ENCODE results near the gene CCDC141. TPM values are rescaled to one million over a fixed set of nuclear protein-coding genes. Genes with fewer than 3 reads are reported as not detected.

The CCDC141 gene
- total and polyA plus RNA-seq, 8 donors = 0.66 to 11.3 (median 5.4) TPM

- no peak for TF ChIP-seq CTCF (IDR thresholded peaks at IDR 0.05)
- no peak for ATAC-seq
- Histone ChIP-seq H3K4me3 (no peak overlapping the region), H3K9me3 (no peaks in the 10 kb centered on the region), H3K27me3 (no peaks in the 10 kb centered on the region), H3K4me1 (no peaks in the 10 kb centered on the region), H3K36me3 (no peaks in the 10 kb centered on the region), H3K27ac (no peak overlapping the region)
- FAIRE-seq = no peak
- WGBS, 2 donors = 64 to 75% methylated on average over 3 of the region's 3 CpGs
- intact Hi-C loops (cut with DNase I) = no loop called here
- no peak for DNase-seq
Measured at GRCh38 chr2:178946494-178946893, 103.4 kb downstream of the CCDC141 start.

- H3K27me3 ChIP-seq = no peaks in the 10 kb centered on the region
- H3K9me3 ChIP-seq = no peaks in the 10 kb centered on the region
- no peaks in the 10 kb centered on the region for H3K36me3 ChIP-seq
- H3K4me1 ChIP-seq = no peaks in the 10 kb centered on the region
- 74 to 84% methylated on average over 1 of the region's 1 CpG for WGBS, 2 donors
- DNase-seq (no peak), FAIRE-seq (no peak), ATAC-seq (no peak)
- intact Hi-C loops (cut with DNase I) = no loop called here
- no peak overlapping the region for H3K4me3 ChIP-seq
- H3K27ac ChIP-seq = no peak overlapping the region
- no peak for TF ChIP-seq CTCF (IDR thresholded peaks at IDR 0.05)
Measured at GRCh38 chr2:178943745-178944144, 106.2 kb downstream of the CCDC141 start.

- ATAC-seq (no peak), DNase-seq (no peak), FAIRE-seq (no peak)
- Histone ChIP-seq H3K4me3 (no peak overlapping the region), H3K9me3 (no peaks in the 10 kb centered on the region), H3K27me3 (no peaks in the 10 kb centered on the region), H3K36me3 (no peaks in the 10 kb centered on the region), H3K4me1 (no peaks in the 10 kb centered on the region), H3K27ac (no peak overlapping the region)
- no peak for TF ChIP-seq CTCF (IDR thresholded peaks at IDR 0.05)
- intact Hi-C loops (cut with DNase I) = no loop called here
Measured at GRCh38 chr2:178934571-178934970, 115.4 kb downstream of the CCDC141 start.

GRCh38 chr2:178933493-178933892 is 116.4 kb downstream of the CCDC141 start:
- no peak for DNase-seq
- intact Hi-C loops (cut with DNase I) = no loop called here
- no peak overlapping the region for H3K27ac ChIP-seq
- H3K4me3 ChIP-seq = no peak overlapping the region
- H3K36me3 ChIP-seq = no peaks in the 10 kb centered on the region
- no peaks in the 10 kb centered on the region for H3K4me1 ChIP-seq
- TF ChIP-seq CTCF (IDR thresholded peaks at IDR 0.05) = no peak
- no peaks in the 10 kb centered on the region for H3K9me3 ChIP-seq
- 74 to 84% methylated on average over 3 of the region's 3 CpGs for WGBS, 2 donors
- no peaks in the 10 kb centered on the region for H3K27me3 ChIP-seq
- ATAC-seq = no peak
- FAIRE-seq = no peak

- Histone ChIP-seq H3K27me3 (no peaks in the 10 kb centered on the region), H3K4me3 (no peak overlapping the region), H3K36me3 (no peaks in the 10 kb centered on the region), H3K27ac (no peak overlapping the region), H3K4me1 (no peaks in the 10 kb centered on the region), H3K9me3 (no peaks in the 10 kb centered on the region)
- DNase-seq = no peak
- intact Hi-C loops (cut with DNase I) = no loop called here
- no peak for TF ChIP-seq CTCF (IDR thresholded peaks at IDR 0.05)
- no peak for ATAC-seq
- 91 to 93% methylated on average over 4 of the region's 4 CpGs for WGBS, 2 donors
- no peak for FAIRE-seq
Measured at GRCh38 chr2:178928077-178928476, 121.9 kb downstream of the CCDC141 start.
